Endodermal cell (in vitro differentiated cells): ENCODE measurements around the gene NIP7. TPM values are rescaled to one million over a fixed set of nuclear protein-coding genes. Genes with fewer than 3 reads are reported as not detected.
A peak's percentile ranks its signal among the peaks of the same experiment; 100 is the strongest.

ENCODE experiments used
- DNase-seq: peaks from one replicate; pipeline ENCODE4 v3.0.0-alpha.2; 2017
- H3K27ac ChIP-seq: 2 replicates; pipeline ENCODE4 v1.5.1; 2013; ENCODE audit warnings: mild to moderate bottlenecking, low read depth, low read length, moderate library complexity
- H3K27me3 ChIP-seq: 2 replicates; pipeline ENCODE4 v1.6.1; 2013; ENCODE audit warnings: mild to moderate bottlenecking, low read length, moderate library complexity; ENCODE audit not compliant: insufficient read depth, control insufficient read depth, poor library complexity, severe bottlenecking
- H3K36me3 ChIP-seq: 2 replicates; pipeline ENCODE4 v1.7.0; 2013; ENCODE audit warnings: mild to moderate bottlenecking, low read length, moderate library complexity; ENCODE audit not compliant: control insufficient read depth, insufficient read depth
- H3K4me1 ChIP-seq: one replicate; pipeline ENCODE4 v1.7.0; 2013; ENCODE audit warnings: low read length; ENCODE audit not compliant: control insufficient read depth, insufficient read depth
- H3K4me3 ChIP-seq: 2 replicates; pipeline ENCODE4 v1.5.1; 2013; ENCODE audit warnings: mild to moderate bottlenecking, low read length, moderate library complexity
- H3K9ac ChIP-seq: 2 replicates; pipeline ENCODE4 v1.6.1; 2013; ENCODE audit warnings: mild to moderate bottlenecking, low read length, moderate library complexity; ENCODE audit not compliant: poor library complexity, severe bottlenecking; ENCODE audit errors: extremely low read depth
- H3K9me3 ChIP-seq: 2 replicates; pipeline ENCODE4 v1.6.1; 2013; ENCODE audit warnings: mild to moderate bottlenecking, low read length, moderate library complexity; ENCODE audit not compliant: control insufficient read depth
- H3K27ac Mint-ChIP-seq: 2 replicates; pipeline ENCODE4 v1.8.0; 2020; ENCODE audit warnings: mixed read lengths
- H3K27me3 Mint-ChIP-seq: 2 replicates; pipeline ENCODE4 v1.8.0; 2021; ENCODE audit warnings: mild to moderate bottlenecking, mixed read lengths; ENCODE audit not compliant: insufficient read depth
- H3K36me3 Mint-ChIP-seq: 2 replicates; pipeline ENCODE4 v1.8.0; 2020; ENCODE audit warnings: low read depth, mixed read lengths
- H3K4me1 Mint-ChIP-seq: 2 replicates; pipeline ENCODE4 v1.8.0; 2020; ENCODE audit warnings: mixed read lengths
- H3K4me3 Mint-ChIP-seq: 2 replicates; pipeline ENCODE4 v1.8.0; 2020; ENCODE audit warnings: mild to moderate bottlenecking, moderate library complexity, mixed read lengths
- H3K9me3 Mint-ChIP-seq: 2 replicates; pipeline ENCODE4 v1.8.0; 2020; ENCODE audit warnings: mild to moderate bottlenecking, mixed read lengths
- CTCF ChIP-seq: fragments of 200-600 bp; sonication (generic); conservative IDR thresholded peaks from 2 replicates; pipeline ENCODE4 v1.5.0; 2021; ENCODE audit warnings: antibody characterized with exemption, mild to moderate bottlenecking
- WGBS, 2 experiments: methylation state at CpG; one replicate each; pipeline versions ENCODE4 v1.1.5 to v1.1.7; 2013; ENCODE audit warnings: missing lambda C conversion rate in 2 of 2, mixed read lengths in 1 of 2; ENCODE audit not compliant: insufficient coverage in 1 of 2, insufficient read length in 1 of 2; 5-methylcytosine and 5-hydroxymethylcytosine counted together
- total RNA-seq, 2 donors: library from RNA; stranded (reverse); fragmentation: NEBNext Ultra II Directional in 1 of 2; extraction: Animal tissue kit (Norgen Biotek cat#: 25700) in 1 of 2; gene quantifications; 2 replicates in 1 of 2; 3 replicates in 1 of 2; pipeline ENCODE4 v1.2.1, GENCODE V29; 2021

The NIP7 gene
- total RNA-seq, 2 donors from 2014 or later = 30.5 to 36.3 TPM

GRCh38 chr16:69319381-69319780 lies 20.2 kb upstream of the NIP7 start:
- no peak for DNase-seq
- H3K27ac Mint-ChIP-seq = peak overlapping the region; percentile 27
- H3K4me1 ChIP-seq = no peaks in the 10 kb centered on the region
- H3K9ac ChIP-seq = no peak overlapping the region
- TF ChIP-seq CTCF = peak; percentile 24
- no peaks in the 10 kb centered on the region for H3K9me3 ChIP-seq
- no peaks in the 10 kb centered on the region for H3K27me3 Mint-ChIP-seq
- no peaks in the 10 kb centered on the region for H3K9me3 Mint-ChIP-seq
- H3K4me1 Mint-ChIP-seq = no peaks in the 10 kb centered on the region
- WGBS, 2 experiments = 92 to 98% methylated on average over 6 to 9 of the region's 9 CpGs
- H3K4me3 Mint-ChIP-seq = no peak overlapping the region
- peaks cover 72% of the 10 kb centered on the region for H3K36me3 Mint-ChIP-seq
- H3K4me3 ChIP-seq = no peak overlapping the region
- H3K36me3 ChIP-seq = peaks cover 80% of the 10 kb centered on the region
- no peak overlapping the region for H3K27ac ChIP-seq
- no peaks in the 10 kb centered on the region for H3K27me3 ChIP-seq

GRCh38 chr16:69319826-69320739 lies 19.5 kb upstream of the NIP7 start:
- no peaks in the 10 kb centered on the region for H3K27me3 ChIP-seq
- H3K27me3 Mint-ChIP-seq = no peaks in the 10 kb centered on the region
- no peak overlapping the region for H3K27ac ChIP-seq
- no peaks in the 10 kb centered on the region for H3K9me3 ChIP-seq
- no peak overlapping the region for H3K4me3 ChIP-seq
- WGBS, 2 experiments = 92 to 93% methylated on average over 14 to 30 of the region's 30 CpGs
- no peaks in the 10 kb centered on the region for H3K4me1 ChIP-seq
- H3K27ac Mint-ChIP-seq = peak overlapping the region; percentile 27
- no peak overlapping the region for H3K9ac ChIP-seq
- H3K36me3 ChIP-seq = peaks cover 81% of the 10 kb centered on the region
- H3K4me1 Mint-ChIP-seq = no peaks in the 10 kb centered on the region
- no peak overlapping the region for H3K4me3 Mint-ChIP-seq
- DNase-seq = no peak
- no peaks in the 10 kb centered on the region for H3K9me3 Mint-ChIP-seq
- no peak for TF ChIP-seq CTCF
- H3K36me3 Mint-ChIP-seq = peaks cover 74% of the 10 kb centered on the region

GRCh38 chr16:69320740-69321073 lies 18.9 kb upstream of the NIP7 start:
- TF ChIP-seq CTCF = no peak
- H3K4me3 Mint-ChIP-seq = no peak overlapping the region
- H3K27ac ChIP-seq = no peak overlapping the region
- no peaks in the 10 kb centered on the region for H3K4me1 Mint-ChIP-seq
- no peaks in the 10 kb centered on the region for H3K9me3 Mint-ChIP-seq
- H3K27ac Mint-ChIP-seq = peak overlapping the region; percentile 48
- H3K36me3 ChIP-seq = peaks cover 79% of the 10 kb centered on the region
- peaks cover 79% of the 10 kb centered on the region for H3K36me3 Mint-ChIP-seq
- no peak overlapping the region for H3K4me3 ChIP-seq
- H3K27me3 ChIP-seq = no peaks in the 10 kb centered on the region
- no peak for DNase-seq
- H3K9me3 ChIP-seq = no peaks in the 10 kb centered on the region
- H3K27me3 Mint-ChIP-seq = no peaks in the 10 kb centered on the region
- 88 to 90% methylated on average over 6 to 13 of the region's 13 CpGs for WGBS, 2 experiments
- H3K9ac ChIP-seq = no peak overlapping the region
- no peaks in the 10 kb centered on the region for H3K4me1 ChIP-seq
